HG03457 (cell line): ENCODE measurements around the gene BCR.

Experiments used
- ATAC-seq: cut with Tn5 transposase; IDR thresholded peaks from one replicate; pipeline ENCODE4 v1.9.1; 2021; ENCODE audit warnings: moderate number of reproducible peaks; ENCODE audit not compliant: unreplicated experiment

The BCR gene

GRCh38 chr22:23175817-23176644 is 4.3 kb upstream of the BCR start:
- no peak for ATAC-seq

- ATAC-seq = no peak
These were observed 3.7 kb upstream of the BCR start for GRCh38 chr22:23176645-23177027.

GRCh38 chr22:23177197-23177596 is 3.1 kb upstream of the BCR start:
- no peak for ATAC-seq

GRCh38 chr22:23178512-23179254 is 1.6 kb upstream of the BCR start:
- no peak for ATAC-seq

- no peak for ATAC-seq
These were observed 669 bp upstream of the BCR start for GRCh38 chr22:23179381-23180299.

- no peak for ATAC-seq
These were observed 798 bp downstream of the BCR start for GRCh38 chr22:23180893-23181720.

GRCh38 chr22:23181721-23182308 is 1.5 kb downstream of the BCR start:
- ATAC-seq = no peak

GRCh38 chr22:23182309-23183060 is 2.2 kb downstream of the BCR start:
- no peak for ATAC-seq

GRCh38 chr22:23183061-23183698 is 2.9 kb downstream of the BCR start:
- ATAC-seq = no peak

- ATAC-seq = no peak
These were observed 3.9 kb downstream of the BCR start for GRCh38 chr22:23184100-23184763.

- ATAC-seq = no peak
These were observed 4.4 kb downstream of the BCR start for GRCh38 chr22:23184764-23185113.

GRCh38 chr22:23187211-23187610 is 6.9 kb downstream of the BCR start:
- no peak for ATAC-seq

GRCh38 chr22:23187871-23188700 is 7.8 kb downstream of the BCR start:
- no peak for ATAC-seq

- ATAC-seq = no peak
These were observed 10.2 kb downstream of the BCR start for GRCh38 chr22:23190526-23190925.

GRCh38 chr22:23192133-23192532 is 11.8 kb downstream of the BCR start:
- ATAC-seq = no peak

GRCh38 chr22:23192558-23192957 is 12.2 kb downstream of the BCR start:
- no peak for ATAC-seq

- ATAC-seq = no peak
These were observed 13.0 kb downstream of the BCR start for GRCh38 chr22:23193196-23193827.
